Glutamatergic neuron (in vitro differentiated cells): ENCODE data around the gene ORMDL2. TPM values are rescaled to one million over a fixed set of nuclear protein-coding genes. Genes with fewer than 3 reads are reported as not detected.
A peak's percentile ranks its signal among the peaks of the same experiment; 100 is the strongest.

Experiments
- DNase-seq: peaks from one replicate; pipeline ENCODE4 v3.0.0; 2022
- H3K27ac Mint-ChIP-seq: one replicate; pipeline ENCODE4 v1.8.0; 2020; ENCODE audit warnings: mild to moderate bottlenecking, mixed read lengths, inconsistent platforms; ENCODE audit not compliant: unreplicated experiment
- H3K27me3 Mint-ChIP-seq: one replicate; pipeline ENCODE4 v1.8.0; 2020; ENCODE audit warnings: mild to moderate bottlenecking, moderate library complexity, mixed read lengths, inconsistent platforms; ENCODE audit not compliant: unreplicated experiment
- H3K36me3 Mint-ChIP-seq: one replicate; pipeline ENCODE4 v1.8.0; 2020; ENCODE audit warnings: mild to moderate bottlenecking, mixed read lengths, inconsistent platforms; ENCODE audit not compliant: unreplicated experiment
- H3K4me1 Mint-ChIP-seq: one replicate; pipeline ENCODE4 v1.8.0; 2020; ENCODE audit warnings: mild to moderate bottlenecking, low read depth, mixed read lengths, inconsistent platforms; ENCODE audit not compliant: unreplicated experiment
- H3K4me3 Mint-ChIP-seq: one replicate; pipeline ENCODE4 v1.8.0; 2020; ENCODE audit warnings: mild to moderate bottlenecking, mixed read lengths, inconsistent platforms; ENCODE audit not compliant: unreplicated experiment
- H3K9me3 Mint-ChIP-seq: one replicate; pipeline ENCODE4 v1.8.0; 2020; ENCODE audit warnings: mild to moderate bottlenecking, moderate library complexity, mixed read lengths, inconsistent platforms; ENCODE audit not compliant: unreplicated experiment
- total RNA-seq: library from RNA; stranded (reverse); fragmentation: NEBNext Ultra II Directional; extraction: Animal tissue kit (Norgen Biotek cat#: 25700); gene quantifications from one replicate; pipeline ENCODE4 v1.2.1, GENCODE V29; 2021; ENCODE audit not compliant: unreplicated experiment
- TF ChIP-seq, protein P1 (sequence below): fragments of 200-600 bp; sonication (generic); IDR thresholded peaks from one replicate; pipeline ENCODE4 v1.5.0; 2021; ENCODE audit not compliant: partially characterized antibody, unreplicated experiment

The ORMDL2 gene
- total RNA-seq, 1 donor from 2014 or later, result 47.6 TPM

GRCh38 chr12:55789171-55789570, 28.7 kb upstream of the ORMDL2 start:
- Mint-ChIP-seq H3K36me3 (no peaks in the 10 kb centered on the region), H3K27ac (no peak overlapping the region), H3K4me1 (no peaks in the 10 kb centered on the region), H3K9me3 (peaks cover 2% of the 10 kb centered on the region), H3K27me3 (no peaks in the 10 kb centered on the region), H3K4me3 (no peak overlapping the region)
- TF ChIP-seq, protein P1, sequence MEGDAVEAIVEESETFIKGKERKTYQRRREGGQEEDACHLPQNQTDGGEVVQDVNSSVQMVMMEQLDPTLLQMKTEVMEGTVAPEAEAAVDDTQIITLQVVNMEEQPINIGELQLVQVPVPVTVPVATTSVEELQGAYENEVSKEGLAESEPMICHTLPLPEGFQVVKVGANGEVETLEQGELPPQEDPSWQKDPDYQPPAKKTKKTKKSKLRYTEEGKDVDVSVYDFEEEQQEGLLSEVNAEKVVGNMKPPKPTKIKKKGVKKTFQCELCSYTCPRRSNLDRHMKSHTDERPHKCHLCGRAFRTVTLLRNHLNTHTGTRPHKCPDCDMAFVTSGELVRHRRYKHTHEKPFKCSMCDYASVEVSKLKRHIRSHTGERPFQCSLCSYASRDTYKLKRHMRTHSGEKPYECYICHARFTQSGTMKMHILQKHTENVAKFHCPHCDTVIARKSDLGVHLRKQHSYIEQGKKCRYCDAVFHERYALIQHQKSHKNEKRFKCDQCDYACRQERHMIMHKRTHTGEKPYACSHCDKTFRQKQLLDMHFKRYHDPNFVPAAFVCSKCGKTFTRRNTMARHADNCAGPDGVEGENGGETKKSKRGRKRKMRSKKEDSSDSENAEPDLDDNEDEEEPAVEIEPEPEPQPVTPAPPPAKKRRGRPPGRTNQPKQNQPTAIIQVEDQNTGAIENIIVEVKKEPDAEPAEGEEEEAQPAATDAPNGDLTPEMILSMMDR, result no peak
- no peak for DNase-seq

GRCh38 chr12:55789893-55790292, 27.9 kb upstream of the ORMDL2 start:
- Mint-ChIP-seq H3K4me1 (no peaks in the 10 kb centered on the region), H3K9me3 (peaks cover 2% of the 10 kb centered on the region), H3K27me3 (no peaks in the 10 kb centered on the region), H3K27ac (no peak overlapping the region), H3K36me3 (no peaks in the 10 kb centered on the region), H3K4me3 (no peak overlapping the region)
- TF ChIP-seq, protein P1, result no peak
- no peak for DNase-seq

DNA sequence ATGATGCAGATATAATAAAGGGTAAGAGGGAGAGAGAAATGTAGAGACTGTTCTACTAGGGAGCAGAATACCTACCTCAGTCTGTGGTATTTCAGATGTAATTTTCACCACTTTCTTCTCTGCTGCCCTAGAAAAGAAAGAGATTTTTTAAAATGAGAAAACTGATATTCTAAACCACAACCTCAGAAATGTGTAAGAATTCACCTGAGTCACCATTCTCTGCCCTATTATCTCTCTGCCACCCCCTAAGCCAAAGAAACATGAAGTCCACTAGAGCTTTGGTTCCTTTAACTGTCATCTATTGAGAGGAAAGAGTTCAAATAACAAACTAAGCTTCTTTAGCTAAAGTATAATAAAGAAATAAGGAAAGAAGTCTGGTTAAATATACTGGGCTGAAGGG, 21.9 kb upstream of the ORMDL2 start:
- Mint-ChIP-seq H3K9me3 (no peaks in the 10 kb centered on the region), H3K36me3 (no peaks in the 10 kb centered on the region), H3K4me1 (peaks cover 2% of the 10 kb centered on the region), H3K27ac (no peak overlapping the region), H3K4me3 (no peak overlapping the region), H3K27me3 (no peaks in the 10 kb centered on the region)
- TF ChIP-seq, protein P1, result no peak
- DNase-seq, result no peak

DNA sequence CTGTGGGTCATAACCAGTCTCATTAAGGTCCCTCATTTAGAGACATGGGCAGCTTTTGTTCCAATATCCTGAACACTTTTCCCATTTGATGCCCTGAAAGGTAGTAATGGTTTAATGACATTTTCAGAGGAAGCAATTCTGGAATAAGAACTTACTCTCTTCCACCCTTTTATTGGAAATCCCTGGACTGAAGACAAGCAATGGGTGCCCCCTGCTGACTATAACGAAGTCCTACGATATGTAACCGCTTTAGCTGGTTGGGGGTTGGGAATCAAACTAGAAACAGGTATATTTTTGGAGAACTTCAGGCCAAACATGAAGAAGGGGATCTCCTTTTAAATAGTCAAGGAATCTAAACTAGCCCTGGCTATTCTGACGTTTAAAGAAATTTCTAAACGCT, 20.8 kb upstream of the ORMDL2 start:
- Mint-ChIP-seq H3K4me3 (no peak overlapping the region), H3K9me3 (no peaks in the 10 kb centered on the region), H3K27ac (no peak overlapping the region), H3K4me1 (peaks cover 2% of the 10 kb centered on the region), H3K27me3 (no peaks in the 10 kb centered on the region), H3K36me3 (no peaks in the 10 kb centered on the region)
- peak; percentile 24 for DNase-seq
- TF ChIP-seq, protein P1, result peak; percentile 59

DNA sequence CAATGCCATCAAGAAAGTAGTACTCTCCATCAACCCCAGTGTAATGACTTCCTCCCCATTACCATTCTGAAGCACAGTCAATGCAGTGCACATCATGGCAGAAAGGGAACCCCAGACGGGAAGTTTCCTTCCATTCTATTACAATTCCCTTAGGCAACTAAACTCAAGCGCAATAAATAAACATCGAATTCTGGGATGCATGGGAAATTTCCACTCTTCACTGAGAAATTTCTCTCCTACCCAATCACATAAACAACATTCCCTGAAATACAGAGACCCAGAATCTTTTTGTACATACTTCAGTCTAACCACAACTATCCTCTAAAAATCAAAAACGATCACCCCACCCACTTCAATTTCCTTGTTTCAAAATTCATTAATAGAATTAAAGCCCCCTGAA, 20.3 kb upstream of the ORMDL2 start:
- DNase-seq, result no peak
- Mint-ChIP-seq H3K4me3 (no peak overlapping the region), H3K27me3 (no peaks in the 10 kb centered on the region), H3K27ac (no peak overlapping the region), H3K36me3 (no peaks in the 10 kb centered on the region), H3K4me1 (peaks cover 2% of the 10 kb centered on the region), H3K9me3 (no peaks in the 10 kb centered on the region)
- TF ChIP-seq, protein P1, result no peak
